KBM-7 (cell line): ENCODE results near the gene ADSL.

Experiments
- DNase-seq: peaks from one replicate; pipeline ENCODE4 v3.0.0-alpha.2; 2015
- in situ Hi-C: fragments of 300-500 bp; cut with MboI; formaldehyde crosslinking; loops from 2 replicates; pipeline ENCODE4 v1.14.3; 2020; ENCODE audit warnings: low sequenced_read_pairs, low pct_unique_long_range_greater_than_20kb, mixed read lengths

The ADSL gene

GRCh38 chr22:40410731-40411505, 64.6 kb downstream of the ADSL start:
- DNase-seq: no peak
- in situ Hi-C loops: no loop called here

GRCh38 chr22:40411506-40411861, 65.2 kb downstream of the ADSL start:
- DNase-seq: no peak
- in situ Hi-C loops: no loop called here

GRCh38 chr22:40412441-40412840, 66.1 kb downstream of the ADSL start:
- in situ Hi-C loops: no loop called here
- no peak for DNase-seq

GRCh38 chr22:40413873-40414272, 67.6 kb downstream of the ADSL start:
- DNase-seq: no peak

GRCh38 chr22:40414311-40414710, 68.0 kb downstream of the ADSL start:
- DNase-seq: no peak
- in situ Hi-C loops: no loop called here

More at GRCh38 chr22:40413873-40414272, 67.6 kb downstream of the ADSL start:
- in situ Hi-C loops: no loop called here

GRCh38 chr22:40414838-40415505, 68.7 kb downstream of the ADSL start:
- DNase-seq: no peak
- in situ Hi-C loops: no loop called here

- peak; percentile 65 for DNase-seq
- in situ Hi-C loops: no loop called here
Measured at GRCh38 chr22:40415531-40416266, 69.4 kb downstream of the ADSL start.

GRCh38 chr22:40416267-40416570, 69.9 kb downstream of the ADSL start:
- in situ Hi-C loops: no loop called here
- DNase-seq: no peak

- no peak for DNase-seq
- in situ Hi-C loops: no loop called here
Measured at GRCh38 chr22:40416636-40417035, 70.3 kb downstream of the ADSL start.

- in situ Hi-C loops: no loop called here
- no peak for DNase-seq
Measured at GRCh38 chr22:40417041-40417440, 70.7 kb downstream of the ADSL start.

GRCh38 chr22:40417881-40418280, 71.6 kb downstream of the ADSL start:
- no peak for DNase-seq
- in situ Hi-C loops: no loop called here

GRCh38 chr22:40418366-40419201, 72.3 kb downstream of the ADSL start:
- DNase-seq: no peak
- in situ Hi-C loops: no loop called here

- no peak for DNase-seq
- in situ Hi-C loops: no loop called here
Measured at GRCh38 chr22:40419718-40420117, 73.4 kb downstream of the ADSL start.

GRCh38 chr22:40420341-40421081, 74.2 kb downstream of the ADSL start:
- in situ Hi-C loops: no loop called here
- DNase-seq: no peak

- in situ Hi-C loops: no loop called here
Measured at GRCh38 chr22:40421082-40421350, 74.7 kb downstream of the ADSL start.

GRCh38 chr22:40421941-40422340, 75.6 kb downstream of the ADSL start:
- in situ Hi-C loops: no loop called here
- no peak for DNase-seq

More at GRCh38 chr22:40421082-40421350, 74.7 kb downstream of the ADSL start:
- no peak for DNase-seq

GRCh38 chr22:40422558-40423309, 76.4 kb downstream of the ADSL start:
- in situ Hi-C loops: no loop called here
- DNase-seq: no peak

GRCh38 chr22:40423310-40423688, 77.0 kb downstream of the ADSL start:
- in situ Hi-C loops: no loop called here
- no peak for DNase-seq
